Upper lobe of right lung (tissue), 1 donor: ENCODE results near the gene SHKBP1. TPM values are rescaled to one million over a fixed set of nuclear protein-coding genes. Genes with fewer than 3 reads are reported as not detected.

Source experiments
- ATAC-seq: fragments of 200-7000 bp; cut with Tn5 transposase; one replicate; pipeline ENCODE4 v1.9.1; 2020; ENCODE audit warnings: mild to moderate bottlenecking, moderate library complexity
- DNase-seq: peaks from one replicate; pipeline ENCODE4 v3.0.0-alpha.2; 2020
- H3K27ac ChIP-seq: fragments of 200-600 bp; one replicate; pipeline ENCODE4 v1.8.0; 2022
- H3K27me3 ChIP-seq: fragments of 200-600 bp; one replicate; pipeline ENCODE4 v1.8.0; 2022; ENCODE audit warnings: mild to moderate bottlenecking
- H3K36me3 ChIP-seq: fragments of 200-600 bp; one replicate; pipeline ENCODE4 v1.8.0; 2022
- H3K4me1 ChIP-seq: fragments of 200-600 bp; one replicate; pipeline ENCODE4 v1.8.0; 2022
- H3K4me3 ChIP-seq: fragments of 200-600 bp; one replicate; pipeline ENCODE4 v1.8.0; 2022; ENCODE audit warnings: mild to moderate bottlenecking
- H3K9me3 ChIP-seq: fragments of 200-600 bp; one replicate; pipeline ENCODE4 v1.8.0; 2022
- intact Hi-C: fragments of 100-400 bp; cut with DNase I; formaldehyde crosslinking; loops from one replicate; pipeline ENCODE4 v1.11.0; 2022
- total RNA-seq: library from RNA; stranded (reverse); fragmentation: NEBNext Ultra II Directional; extraction: Animal tissue kit (Norgen Biotek cat#: 25700); gene quantifications from one replicate; pipeline ENCODE4 v1.2.1, GENCODE V29; 2021
- TF ChIP-seq, protein P1 (sequence below): fragments of 200-600 bp; IDR thresholded peaks from one replicate; pipeline ENCODE4 v1.8.0; 2022; ENCODE audit warnings: antibody characterized with exemption
- donor health status: DM: no; HTN: yes; CAD: no; lungs with severe emphysema.

SHKBP1 gene
- total RNA-seq, 1 donor from 2014 or later: 68.1 TPM

DNA sequence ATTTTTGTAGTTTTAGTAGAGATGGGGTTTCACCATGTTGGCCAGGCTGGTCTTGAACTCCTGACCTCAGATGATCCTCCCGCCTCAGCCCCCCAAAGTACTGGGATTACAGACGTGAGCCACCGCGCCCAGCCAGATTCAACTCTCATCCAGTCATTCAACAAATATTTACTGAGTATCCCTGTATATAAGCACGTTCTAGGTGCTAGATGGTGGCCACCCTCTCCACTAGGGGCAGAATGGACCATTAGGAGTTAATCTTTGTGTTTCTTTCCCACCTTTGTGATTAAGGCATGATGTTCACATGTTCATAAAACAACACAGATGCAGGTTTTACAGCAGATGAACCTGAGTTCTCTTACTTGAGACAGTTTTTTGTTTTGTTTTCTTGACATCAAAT, 7.3 kb downstream of the SHKBP1 start:
- ATAC-seq (no peak), DNase-seq (no peak)
- Histone ChIP-seq H3K4me1 (no peaks in the 10 kb centered on the region), H3K27me3 (no peaks in the 10 kb centered on the region), H3K27ac (no peak overlapping the region), H3K36me3 (peaks cover 64% of the 10 kb centered on the region), H3K4me3 (no peak overlapping the region), H3K9me3 (no peaks in the 10 kb centered on the region)
- TF ChIP-seq, protein P1, sequence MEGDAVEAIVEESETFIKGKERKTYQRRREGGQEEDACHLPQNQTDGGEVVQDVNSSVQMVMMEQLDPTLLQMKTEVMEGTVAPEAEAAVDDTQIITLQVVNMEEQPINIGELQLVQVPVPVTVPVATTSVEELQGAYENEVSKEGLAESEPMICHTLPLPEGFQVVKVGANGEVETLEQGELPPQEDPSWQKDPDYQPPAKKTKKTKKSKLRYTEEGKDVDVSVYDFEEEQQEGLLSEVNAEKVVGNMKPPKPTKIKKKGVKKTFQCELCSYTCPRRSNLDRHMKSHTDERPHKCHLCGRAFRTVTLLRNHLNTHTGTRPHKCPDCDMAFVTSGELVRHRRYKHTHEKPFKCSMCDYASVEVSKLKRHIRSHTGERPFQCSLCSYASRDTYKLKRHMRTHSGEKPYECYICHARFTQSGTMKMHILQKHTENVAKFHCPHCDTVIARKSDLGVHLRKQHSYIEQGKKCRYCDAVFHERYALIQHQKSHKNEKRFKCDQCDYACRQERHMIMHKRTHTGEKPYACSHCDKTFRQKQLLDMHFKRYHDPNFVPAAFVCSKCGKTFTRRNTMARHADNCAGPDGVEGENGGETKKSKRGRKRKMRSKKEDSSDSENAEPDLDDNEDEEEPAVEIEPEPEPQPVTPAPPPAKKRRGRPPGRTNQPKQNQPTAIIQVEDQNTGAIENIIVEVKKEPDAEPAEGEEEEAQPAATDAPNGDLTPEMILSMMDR: no peak
- intact Hi-C loops: no loop called here

DNA sequence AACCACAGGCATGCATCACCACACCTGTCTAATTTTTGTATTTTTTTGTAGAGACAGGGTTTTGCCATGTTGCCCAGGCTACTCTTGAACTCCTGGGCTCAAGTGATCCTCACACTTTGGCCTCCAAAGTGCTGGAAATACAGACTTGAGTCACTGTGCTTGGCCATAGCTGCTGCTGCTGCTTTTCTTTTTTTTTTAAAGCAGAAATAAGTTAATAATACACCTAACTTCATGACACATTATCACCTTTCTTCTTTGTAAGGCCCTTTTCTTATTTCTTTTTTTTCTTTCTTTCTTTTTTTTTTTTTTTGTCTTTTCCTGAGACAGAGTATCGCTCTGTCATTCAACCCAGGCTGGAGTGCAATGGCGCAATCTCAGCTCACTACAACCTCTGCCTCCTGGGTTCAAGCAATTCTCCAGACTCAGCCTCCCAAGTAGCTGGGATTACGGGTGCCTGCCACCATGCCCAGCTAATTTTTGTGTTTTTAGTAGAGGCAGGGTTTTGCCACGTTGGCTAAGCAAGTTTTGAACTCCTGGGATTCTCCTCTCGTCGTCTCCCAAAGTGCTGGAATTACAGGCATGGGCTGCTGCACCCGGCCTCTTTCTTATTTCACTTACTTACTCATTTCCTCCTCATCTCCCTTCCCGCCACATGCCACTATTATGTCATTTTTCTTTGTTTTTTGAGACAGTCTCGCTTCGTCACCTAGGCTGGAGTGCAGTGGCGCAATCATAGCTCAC, 8.7 kb downstream of the SHKBP1 start:
- ATAC-seq: peak; percentile 33
- Histone ChIP-seq H3K4me1 (no peaks in the 10 kb centered on the region), H3K9me3 (no peaks in the 10 kb centered on the region), H3K4me3 (no peak overlapping the region), H3K27ac (no peak overlapping the region), H3K36me3 (peaks cover 60% of the 10 kb centered on the region), H3K27me3 (no peaks in the 10 kb centered on the region)
- intact Hi-C loops: no loop called here
- TF ChIP-seq, protein P1: no peak
- no peak for DNase-seq

DNA sequence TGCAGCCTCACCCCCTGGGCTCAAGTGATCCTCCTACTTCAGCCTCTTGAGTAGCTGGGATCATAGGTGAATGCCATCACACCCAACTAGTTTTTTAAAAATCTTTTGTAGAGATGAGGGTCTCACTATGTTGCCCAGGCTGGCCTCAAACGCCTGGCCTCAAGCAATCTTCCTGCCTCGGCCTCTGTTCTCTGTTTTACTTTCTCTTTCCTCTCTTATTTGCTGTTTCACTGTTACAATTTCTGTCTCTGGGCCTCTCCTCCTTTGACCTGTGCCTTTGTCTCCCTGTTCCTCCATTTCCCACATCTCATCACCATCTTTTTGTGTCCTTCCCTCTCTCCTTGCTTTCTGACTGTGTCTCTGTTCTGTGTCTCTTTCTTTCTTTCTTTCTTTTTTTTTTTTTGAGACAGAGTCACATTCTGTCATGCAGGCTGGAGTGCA, 9.3 kb downstream of the SHKBP1 start:
- Histone ChIP-seq H3K27ac (no peak overlapping the region), H3K4me1 (no peaks in the 10 kb centered on the region), H3K27me3 (no peaks in the 10 kb centered on the region), H3K36me3 (peaks cover 54% of the 10 kb centered on the region), H3K9me3 (no peaks in the 10 kb centered on the region), H3K4me3 (no peak overlapping the region)
- intact Hi-C loops: no loop called here
- no peak for DNase-seq
- ATAC-seq: no peak
- TF ChIP-seq, protein P1: no peak

DNA sequence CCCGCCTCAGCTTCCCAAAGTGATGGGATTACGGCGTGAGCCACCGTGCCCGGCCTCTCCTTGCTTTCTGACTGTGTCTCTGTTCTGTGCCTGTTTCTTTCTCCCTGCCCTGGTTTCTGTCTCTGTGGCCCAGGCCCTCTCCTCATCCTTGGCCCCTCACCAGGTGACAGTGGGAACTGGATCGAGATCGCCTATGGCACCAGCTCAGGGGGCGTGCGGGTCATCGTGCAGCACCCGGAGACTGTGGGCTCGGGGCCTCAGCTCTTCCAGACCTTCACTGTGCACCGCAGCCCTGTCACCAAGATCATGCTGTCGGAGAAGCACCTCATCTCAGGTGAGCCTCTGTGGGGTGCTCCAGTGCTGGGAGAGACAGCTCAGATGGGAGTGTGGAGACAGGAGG, 9.9 kb downstream of the SHKBP1 start:
- intact Hi-C loops: no loop called here
- TF ChIP-seq, protein P1: no peak
- Histone ChIP-seq H3K36me3 (peaks cover 48% of the 10 kb centered on the region), H3K27ac (no peak overlapping the region), H3K4me1 (no peaks in the 10 kb centered on the region), H3K9me3 (no peaks in the 10 kb centered on the region), H3K4me3 (no peak overlapping the region), H3K27me3 (no peaks in the 10 kb centered on the region)
- ATAC-seq (no peak), DNase-seq (no peak)

DNA sequence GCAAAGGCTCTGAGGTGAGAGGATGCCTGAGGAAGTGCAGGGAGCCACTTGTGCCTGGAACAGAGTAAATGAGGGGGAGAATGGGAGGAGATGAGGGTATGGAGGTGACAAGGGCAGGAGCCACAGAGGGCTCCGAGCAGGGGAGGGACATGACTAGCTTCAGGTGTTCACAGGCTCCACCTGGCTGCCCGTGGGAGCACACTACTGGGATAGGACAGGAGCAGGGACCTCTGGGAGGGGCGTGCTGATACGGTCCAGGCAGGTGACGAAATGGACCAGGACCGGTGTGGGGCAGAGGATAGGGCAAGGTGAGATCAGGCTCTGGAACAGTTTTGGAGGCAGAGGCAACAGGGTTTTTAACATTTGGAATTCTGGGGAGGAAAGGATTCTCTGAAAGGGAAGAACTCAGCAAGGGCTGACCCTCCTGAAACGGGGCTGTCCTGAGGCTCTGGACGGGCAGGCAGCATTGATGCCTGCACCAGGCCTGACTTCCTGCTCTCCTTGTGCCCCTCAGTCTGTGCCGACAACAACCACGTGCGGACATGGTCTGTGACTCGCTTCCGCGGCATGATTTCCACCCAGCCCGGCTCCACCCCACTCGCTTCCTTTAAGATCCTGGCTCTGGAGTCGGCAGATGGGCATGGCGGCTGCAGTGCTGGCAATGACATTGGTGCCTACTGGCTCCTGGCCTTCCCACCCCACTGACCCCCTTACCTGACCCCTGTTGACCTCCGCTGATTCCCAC, 11.6 kb downstream of the SHKBP1 start:
- Histone ChIP-seq H3K9me3 (no peaks in the 10 kb centered on the region), H3K27ac (no peak overlapping the region), H3K4me1 (no peaks in the 10 kb centered on the region), H3K4me3 (no peak overlapping the region), H3K27me3 (no peaks in the 10 kb centered on the region), H3K36me3 (peaks cover 32% of the 10 kb centered on the region)
- DNase-seq: no peak
- TF ChIP-seq, protein P1: no peak
- no peak for ATAC-seq
- intact Hi-C loops: no loop called here
